Progenitor cell of endocrine pancreas (in vitro differentiated cells): ENCODE measurements around the gene ATP11B. TPM values are rescaled to one million over a fixed set of nuclear protein-coding genes. Genes with fewer than 3 reads are reported as not detected.
A peak's percentile ranks its signal among the peaks of the same experiment; 100 is the strongest.

Source experiments
- DNase-seq: peaks from one replicate; pipeline ENCODE4 v3.0.0; 2021; ENCODE audit warnings: low spot score; ENCODE audit not compliant: unreplicated experiment
- H3K27ac Mint-ChIP-seq: 2 replicates; pipeline ENCODE4 v1.8.0; 2021; ENCODE audit warnings: mild to moderate bottlenecking, moderate library complexity, mixed read lengths
- H3K27me3 Mint-ChIP-seq: 2 replicates; pipeline ENCODE4 v1.8.0; 2021; ENCODE audit warnings: mixed read lengths
- H3K36me3 Mint-ChIP-seq: 2 replicates; pipeline ENCODE4 v1.8.0; 2022; ENCODE audit warnings: mixed read lengths; ENCODE audit not compliant: insufficient read depth
- H3K4me1 Mint-ChIP-seq: 2 replicates; pipeline ENCODE4 v1.8.0; 2021; ENCODE audit warnings: low read depth, mixed read lengths
- H3K4me3 Mint-ChIP-seq: 2 replicates; pipeline ENCODE4 v1.8.0; 2021; ENCODE audit warnings: low read depth, mild to moderate bottlenecking, moderate library complexity, mixed read lengths
- H3K9me3 Mint-ChIP-seq: 2 replicates; pipeline ENCODE4 v1.8.0; 2021; ENCODE audit warnings: low read depth, mixed read lengths
- total RNA-seq: library from RNA; stranded (reverse); gene quantifications from 2 replicates; pipeline ENCODE4 v1.2.1, GENCODE V29; 2021
- TF ChIP-seq, protein P1 (sequence below): fragments of 200-600 bp; sonication (generic); IDR thresholded peaks from one replicate; pipeline ENCODE4 v1.5.0; 2021; ENCODE audit warnings: antibody characterized with exemption, mild to moderate bottlenecking; ENCODE audit not compliant: unreplicated experiment

The ATP11B gene
- total RNA-seq, 1 donor from 2014 or later = 127 TPM

DNA sequence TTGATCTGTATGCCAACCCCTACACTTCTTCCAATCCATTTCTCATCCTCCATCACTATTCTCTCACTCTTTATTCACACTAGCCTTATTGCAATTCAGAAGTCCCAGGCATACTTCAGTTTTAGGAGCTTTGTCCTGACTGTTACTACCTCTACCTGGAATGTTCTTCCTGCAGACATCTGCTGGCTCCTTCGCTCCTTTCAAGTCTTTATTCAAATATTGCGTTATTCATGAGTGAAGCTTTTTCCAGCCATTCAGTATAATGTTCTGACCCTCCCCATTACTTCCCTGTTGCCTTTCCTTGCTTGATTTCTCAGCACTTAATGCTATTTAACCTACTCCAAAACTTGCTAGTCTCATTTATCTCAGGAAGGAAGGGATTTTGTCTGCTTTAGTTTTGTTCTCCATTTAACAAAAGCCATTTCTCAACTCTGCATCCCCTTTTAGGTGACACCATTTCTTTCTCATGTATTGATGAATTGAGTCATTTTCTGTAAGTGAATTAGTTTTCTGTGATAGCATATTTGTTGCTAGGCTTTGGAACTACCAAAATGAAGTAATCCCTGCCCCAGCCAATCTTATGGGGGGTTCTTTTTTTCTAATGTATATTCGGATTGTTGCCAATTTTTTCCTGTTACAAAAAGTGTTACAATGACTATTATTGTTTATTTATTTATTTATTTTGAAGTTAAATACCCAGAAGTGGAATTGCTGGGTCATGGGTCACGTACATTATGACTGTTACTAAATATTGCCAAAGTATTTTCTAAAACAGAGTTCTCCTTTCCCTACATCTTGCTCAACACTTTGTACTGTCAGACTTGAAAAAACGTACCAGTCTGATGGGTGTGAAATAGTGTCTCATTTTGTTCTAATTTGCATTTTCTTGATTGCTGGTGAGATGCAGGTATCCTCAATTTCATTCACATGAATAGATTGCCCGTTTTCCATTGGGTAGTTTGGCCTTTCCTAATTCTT is 9.4 kb downstream of the ATP11B start:
- DNase-seq = no peak
- Mint-ChIP-seq H3K9me3 (peaks cover 3% of the 10 kb centered on the region), H3K27ac (peak overlapping the region; percentile 8)

DNA sequence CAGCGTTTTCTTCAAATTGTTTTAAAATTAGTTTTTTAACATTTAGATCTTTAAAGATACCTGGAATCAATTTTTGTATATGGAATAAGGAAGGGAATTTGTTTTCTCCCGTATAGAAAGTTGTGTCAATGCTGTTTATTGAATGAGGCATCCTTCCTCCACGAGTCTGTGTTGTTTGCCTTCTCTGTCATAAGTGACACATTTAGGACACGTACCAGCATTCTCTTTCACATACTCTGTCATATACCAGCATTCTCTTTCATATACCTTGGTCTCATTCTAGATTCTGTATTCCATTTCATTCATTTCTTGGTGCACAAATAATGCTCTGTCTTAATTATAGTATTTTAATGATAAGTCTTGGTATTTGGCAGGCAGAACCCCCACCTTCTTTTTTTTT is 10.3 kb downstream of the ATP11B start:
- TF ChIP-seq, protein P1, sequence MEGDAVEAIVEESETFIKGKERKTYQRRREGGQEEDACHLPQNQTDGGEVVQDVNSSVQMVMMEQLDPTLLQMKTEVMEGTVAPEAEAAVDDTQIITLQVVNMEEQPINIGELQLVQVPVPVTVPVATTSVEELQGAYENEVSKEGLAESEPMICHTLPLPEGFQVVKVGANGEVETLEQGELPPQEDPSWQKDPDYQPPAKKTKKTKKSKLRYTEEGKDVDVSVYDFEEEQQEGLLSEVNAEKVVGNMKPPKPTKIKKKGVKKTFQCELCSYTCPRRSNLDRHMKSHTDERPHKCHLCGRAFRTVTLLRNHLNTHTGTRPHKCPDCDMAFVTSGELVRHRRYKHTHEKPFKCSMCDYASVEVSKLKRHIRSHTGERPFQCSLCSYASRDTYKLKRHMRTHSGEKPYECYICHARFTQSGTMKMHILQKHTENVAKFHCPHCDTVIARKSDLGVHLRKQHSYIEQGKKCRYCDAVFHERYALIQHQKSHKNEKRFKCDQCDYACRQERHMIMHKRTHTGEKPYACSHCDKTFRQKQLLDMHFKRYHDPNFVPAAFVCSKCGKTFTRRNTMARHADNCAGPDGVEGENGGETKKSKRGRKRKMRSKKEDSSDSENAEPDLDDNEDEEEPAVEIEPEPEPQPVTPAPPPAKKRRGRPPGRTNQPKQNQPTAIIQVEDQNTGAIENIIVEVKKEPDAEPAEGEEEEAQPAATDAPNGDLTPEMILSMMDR = no peak
- Mint-ChIP-seq H3K36me3 (peaks cover 8% of the 10 kb centered on the region), H3K27ac (no peak overlapping the region), H3K9me3 (peaks cover 3% of the 10 kb centered on the region), H3K4me1 (peaks cover 17% of the 10 kb centered on the region), H3K4me3 (no peak overlapping the region), H3K27me3 (no peaks in the 10 kb centered on the region)
- no peak for DNase-seq

More for the DNA sequence above, 9.4 kb downstream of the ATP11B start:
- no peaks in the 10 kb centered on the region for H3K27me3 Mint-ChIP-seq
- TF ChIP-seq, protein P1 = no peak
- no peak overlapping the region for H3K4me3 Mint-ChIP-seq
- peaks cover 10% of the 10 kb centered on the region for H3K36me3 Mint-ChIP-seq
- peaks cover 15% of the 10 kb centered on the region for H3K4me1 Mint-ChIP-seq

DNA sequence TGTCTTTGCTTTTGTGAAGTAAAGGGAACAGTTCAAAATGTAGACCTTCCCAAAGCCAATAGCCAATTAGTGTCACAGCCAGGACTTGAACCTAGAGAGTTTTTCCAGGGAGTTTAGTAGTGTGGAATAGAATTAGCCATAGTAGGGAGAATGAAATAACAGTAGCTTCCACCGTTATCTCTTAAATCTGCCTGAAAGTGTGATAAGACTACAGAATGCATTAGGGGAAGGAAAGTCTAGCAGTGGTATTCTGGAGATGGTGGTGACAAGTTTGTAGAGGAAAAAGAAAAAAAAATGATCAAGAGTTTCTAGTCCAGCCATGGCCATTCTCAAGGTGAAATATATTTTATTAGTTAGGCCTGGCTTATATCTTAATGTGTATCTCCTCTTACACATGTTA is 13.8 kb downstream of the ATP11B start:
- Mint-ChIP-seq H3K4me1 (peaks cover 18% of the 10 kb centered on the region), H3K9me3 (peaks cover 3% of the 10 kb centered on the region), H3K27me3 (no peaks in the 10 kb centered on the region), H3K36me3 (peaks cover 4% of the 10 kb centered on the region), H3K27ac (no peak overlapping the region), H3K4me3 (no peak overlapping the region)
- TF ChIP-seq, protein P1 = no peak
- no peak for DNase-seq

DNA sequence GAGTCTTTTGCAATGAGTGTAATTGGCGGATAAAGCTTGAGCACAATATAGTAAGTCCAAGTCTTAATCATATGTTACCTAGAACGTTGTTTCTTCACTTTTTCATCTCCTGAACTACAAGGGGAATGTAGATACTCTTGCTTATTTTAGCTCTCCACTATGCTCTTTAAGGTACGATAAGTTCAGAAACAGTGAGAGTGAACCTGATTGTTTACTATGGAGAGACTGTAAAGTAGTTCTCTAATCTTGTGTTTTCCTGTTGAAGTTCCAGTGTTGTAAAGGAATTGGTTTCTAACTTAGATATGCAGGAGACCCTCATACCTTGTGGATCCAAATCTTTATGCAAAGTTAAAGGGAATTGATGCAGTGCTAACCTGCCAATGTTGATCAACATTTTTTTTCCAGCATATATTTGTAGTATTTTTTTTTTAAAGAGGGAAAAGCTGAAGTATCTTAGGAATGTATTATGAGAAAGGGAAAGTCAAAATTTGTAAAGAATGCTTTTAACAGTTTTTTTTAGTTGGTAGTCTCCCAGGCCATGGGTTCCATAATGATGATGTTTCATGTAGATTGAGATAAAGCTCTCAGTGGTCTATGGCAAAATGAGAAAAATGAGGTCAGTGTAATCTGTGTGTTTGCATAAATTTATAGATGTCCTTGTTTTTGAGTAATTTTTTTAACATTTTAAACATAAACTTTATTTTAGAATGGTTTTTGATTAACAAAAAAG is 14.9 kb downstream of the ATP11B start:
- H3K4me3 Mint-ChIP-seq = no peak overlapping the region
- peaks cover 3% of the 10 kb centered on the region for H3K9me3 Mint-ChIP-seq
- H3K4me1 Mint-ChIP-seq = peaks cover 10% of the 10 kb centered on the region
- TF ChIP-seq, protein P1 = no peak
- DNase-seq = no peak
- peaks cover 4% of the 10 kb centered on the region for H3K36me3 Mint-ChIP-seq
- peak overlapping the region; percentile 14 for H3K27ac Mint-ChIP-seq
- H3K27me3 Mint-ChIP-seq = no peaks in the 10 kb centered on the region

DNA sequence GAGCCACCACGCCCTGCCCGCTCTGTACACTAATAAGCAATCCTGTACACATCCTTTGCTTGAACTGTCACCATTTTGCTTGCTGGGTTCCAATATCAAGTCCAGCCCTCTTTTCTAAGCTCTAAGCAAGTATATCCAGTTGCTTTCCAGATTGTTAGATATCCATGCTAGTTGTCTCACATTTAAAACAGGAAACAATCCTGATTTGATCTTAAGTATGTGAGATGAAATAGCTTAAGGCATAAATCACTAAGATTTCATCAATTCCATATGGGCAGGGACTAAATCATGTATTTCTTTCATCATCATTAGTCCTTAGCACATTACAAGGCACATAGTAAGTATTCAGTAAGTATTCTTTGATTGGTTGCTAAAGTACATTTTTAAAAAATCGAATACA is 16.2 kb downstream of the ATP11B start:
- no peak for DNase-seq
- H3K4me1 Mint-ChIP-seq = peaks cover 12% of the 10 kb centered on the region
- TF ChIP-seq, protein P1 = no peak
- no peak overlapping the region for H3K4me3 Mint-ChIP-seq
- H3K36me3 Mint-ChIP-seq = peaks cover 5% of the 10 kb centered on the region
- H3K27ac Mint-ChIP-seq = peak overlapping the region; percentile 31
- no peaks in the 10 kb centered on the region for H3K27me3 Mint-ChIP-seq
- peaks cover 2% of the 10 kb centered on the region for H3K9me3 Mint-ChIP-seq
